Activated CD4-positive, CD25-positive, alpha-beta regulatory T cell treated with anti-CD3 and anti-CD28 coated beads, Interleukin-2, amount 50 U/mL, for 16 hours (primary cell): ENCODE measurements around the gene CFAP53.
"Not testable (repeated sequence)": the region's sequence is repeated elsewhere in the genome, so short reads cannot be mapped to it uniquely, and the experiment has no call there.

Experiments used
- DNase-seq: peaks from one replicate; pipeline ENCODE4 v3.0.0-alpha.2; 2020; ENCODE audit warnings: low read depth, low spot score

CFAP53 gene

DNA sequence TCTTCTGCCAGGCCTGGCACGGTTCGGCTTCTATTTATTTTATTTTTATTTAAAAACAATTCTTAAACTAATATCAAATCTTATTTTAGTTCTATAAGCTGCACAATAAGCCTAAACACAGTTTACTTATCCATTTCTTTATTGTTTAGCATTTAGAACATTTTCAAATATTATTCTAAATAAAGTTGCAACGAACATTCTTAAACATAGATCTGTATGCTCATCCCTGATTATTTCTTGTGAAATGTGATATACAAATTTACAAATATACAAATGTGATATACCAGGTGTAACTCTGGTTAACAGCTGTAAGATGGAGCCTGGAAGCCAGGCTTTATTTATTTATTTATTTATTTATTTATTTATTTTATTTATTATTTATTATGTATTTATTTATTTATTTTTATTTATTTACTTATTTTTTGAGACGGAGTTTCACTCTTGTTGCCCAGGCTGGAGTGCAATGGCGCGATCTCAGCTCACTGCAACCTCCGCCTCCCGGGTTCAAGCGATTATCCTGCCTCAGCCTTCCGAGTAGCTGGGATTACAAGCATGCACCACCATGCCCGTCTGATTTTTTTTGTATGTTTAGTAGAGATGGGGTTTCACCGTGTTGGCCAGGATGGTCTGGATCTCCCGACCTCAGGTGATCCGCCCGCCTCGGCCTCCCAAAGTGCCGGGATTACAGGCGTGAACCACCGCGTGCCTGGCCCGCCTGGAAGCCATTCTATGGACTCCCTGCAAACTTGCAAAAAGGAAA, 22.2 kb upstream of the CFAP53 start:
- DNase-seq, result not testable (repeated sequence)

DNA sequence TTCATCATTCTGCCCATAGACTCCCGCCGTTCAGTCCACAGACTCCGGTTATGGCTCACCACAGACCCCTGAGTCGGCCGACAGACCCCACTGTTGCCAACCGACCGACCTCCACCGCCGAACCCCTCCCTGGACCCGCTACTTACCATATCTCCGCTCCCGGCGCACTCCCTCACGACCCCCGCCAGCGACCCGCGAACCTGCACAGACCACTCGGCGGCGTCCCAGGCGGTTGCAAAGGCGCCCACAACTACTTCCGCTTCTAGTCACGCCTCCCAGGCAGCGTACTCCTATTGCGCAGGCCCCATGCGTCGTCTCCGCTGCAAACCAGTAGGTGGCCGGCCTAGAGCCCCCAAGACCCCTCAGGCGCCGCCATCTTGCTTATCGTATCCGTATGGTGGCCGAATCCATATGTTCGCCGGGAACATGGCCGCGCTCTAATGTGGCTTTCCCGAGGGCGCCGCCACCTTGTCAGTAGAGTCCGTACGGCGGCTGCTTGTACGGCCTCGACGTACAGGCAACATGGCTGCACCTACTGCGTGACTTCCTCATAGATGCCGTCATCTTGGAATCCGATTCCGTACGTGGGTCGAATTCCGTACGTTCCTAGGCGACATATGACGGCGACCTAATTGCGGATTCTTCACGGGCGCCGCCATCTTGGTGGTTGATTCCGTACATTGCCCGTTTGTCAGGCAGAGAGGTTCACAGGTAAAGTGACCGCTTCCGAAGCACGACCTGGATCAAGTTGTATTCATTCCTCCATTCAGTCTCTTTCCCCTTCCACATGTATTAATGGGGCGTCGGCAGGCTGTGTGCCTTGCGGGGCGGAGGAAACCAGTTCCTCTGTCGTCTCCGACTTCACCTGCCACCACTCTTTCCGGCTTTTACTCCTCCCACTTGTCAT, 21.4 kb upstream of the CFAP53 start, which contains the start of gene CXXC1:
Gene CXXC1 (minus strand): TSS at position 252 of the 907 bp plus-strand sequence. CDS start 103 bp downstream, at position 149.
- peak; percentile 96 for DNase-seq

DNA sequence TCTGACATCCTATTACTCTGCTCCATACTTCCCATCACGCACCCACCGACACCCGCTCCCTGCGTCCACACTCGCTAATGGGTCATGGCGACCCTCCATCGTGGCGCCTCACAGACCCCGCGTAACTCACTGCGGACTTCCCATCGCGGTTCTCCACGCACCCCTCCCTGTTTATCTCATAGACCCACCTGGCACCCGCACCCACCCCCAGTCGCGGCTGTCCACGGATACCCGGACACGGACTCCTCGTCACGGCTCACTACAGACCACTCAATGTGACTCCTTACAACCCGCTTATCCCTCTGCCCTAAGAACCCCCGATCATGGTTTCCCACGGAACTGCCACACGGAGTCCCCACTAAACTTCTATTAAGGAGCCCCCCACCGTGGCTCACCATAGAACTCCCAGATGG, 20.7 kb upstream of the CFAP53 start:
- no peak for DNase-seq

DNA sequence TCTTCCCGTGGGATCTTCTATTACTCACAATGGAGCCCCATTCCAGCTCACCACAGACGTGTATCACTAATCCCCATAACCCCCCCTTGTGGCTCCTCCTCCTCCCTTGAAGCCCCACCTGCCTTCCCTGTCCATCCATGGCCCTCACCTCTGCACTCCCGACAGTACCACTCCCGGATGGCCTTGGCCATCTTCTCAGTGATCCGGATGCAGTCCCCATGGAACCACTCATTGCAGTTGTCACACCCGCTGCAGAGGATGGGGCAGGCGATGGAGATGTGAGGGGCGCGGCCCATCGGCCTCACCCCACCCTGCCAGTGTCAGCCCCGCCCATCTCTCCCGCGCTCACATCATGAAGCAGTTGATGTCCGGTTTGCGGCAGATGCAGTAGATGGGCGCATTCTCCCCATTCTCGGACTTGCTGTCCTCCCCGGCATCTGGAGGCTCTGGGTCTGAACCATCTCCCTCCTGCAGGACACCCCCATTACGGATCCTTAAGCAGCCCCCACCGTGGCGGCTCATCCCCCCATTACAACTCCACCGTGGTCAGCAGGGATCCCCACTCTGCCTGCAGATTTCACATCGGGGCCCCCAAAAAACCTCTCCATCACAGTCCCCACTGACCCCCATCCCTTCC, 20.2 kb upstream of the CFAP53 start:
- DNase-seq, result no peak

DNA sequence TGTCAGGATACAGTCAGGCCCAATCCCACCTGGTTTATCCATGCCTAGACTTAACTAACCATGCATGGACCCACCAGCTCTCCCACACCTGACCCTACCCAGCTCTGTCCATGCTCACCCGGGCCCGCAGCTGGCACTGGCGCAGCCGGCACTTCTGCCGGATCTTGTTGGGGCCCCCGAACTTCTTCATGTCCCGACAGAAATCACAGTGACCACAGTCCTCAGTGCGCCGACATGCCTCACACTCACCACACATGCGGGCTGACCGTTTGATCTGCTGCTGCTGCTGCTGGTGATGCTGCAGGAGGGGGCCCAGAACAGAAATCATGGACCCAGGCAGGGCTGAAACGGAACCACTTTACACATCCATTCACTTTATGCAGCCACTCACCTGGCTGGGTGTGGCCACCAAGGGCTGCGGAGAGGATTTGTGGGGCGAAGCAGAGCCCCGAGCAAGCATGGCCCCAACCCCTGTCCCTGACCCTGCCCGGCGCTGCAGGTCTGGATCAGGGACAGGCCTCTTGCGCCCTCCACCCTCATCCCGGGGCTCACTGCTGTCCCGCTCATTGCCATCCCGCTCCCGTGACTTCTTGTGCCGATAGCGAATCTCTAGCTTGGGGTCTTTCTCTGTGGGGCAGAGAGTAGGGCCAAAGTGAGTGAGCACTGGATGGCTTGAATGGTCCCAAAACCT, 19.5 kb upstream of the CFAP53 start:
- DNase-seq, result no peak

DNA sequence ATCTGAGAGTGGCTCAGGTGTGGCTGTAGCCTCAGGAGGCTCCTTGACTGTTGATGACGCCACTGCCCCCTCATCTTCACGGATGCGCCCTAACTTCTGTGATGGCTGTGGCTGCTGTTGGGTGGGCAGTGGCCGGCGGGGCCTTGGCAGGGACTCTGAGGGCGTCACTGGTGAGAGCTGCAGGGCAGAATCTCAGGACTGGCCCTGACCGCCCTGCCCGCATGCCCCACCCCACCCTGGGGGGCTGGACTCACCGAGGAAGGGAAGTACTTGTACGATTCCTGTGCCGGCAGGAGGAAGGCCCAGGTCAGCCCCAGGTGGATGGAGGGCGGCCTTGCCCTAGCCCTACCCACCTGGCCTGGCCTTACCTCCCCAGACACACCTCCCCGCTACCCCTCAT, 18.8 kb upstream of the CFAP53 start:
- no peak for DNase-seq

DNA sequence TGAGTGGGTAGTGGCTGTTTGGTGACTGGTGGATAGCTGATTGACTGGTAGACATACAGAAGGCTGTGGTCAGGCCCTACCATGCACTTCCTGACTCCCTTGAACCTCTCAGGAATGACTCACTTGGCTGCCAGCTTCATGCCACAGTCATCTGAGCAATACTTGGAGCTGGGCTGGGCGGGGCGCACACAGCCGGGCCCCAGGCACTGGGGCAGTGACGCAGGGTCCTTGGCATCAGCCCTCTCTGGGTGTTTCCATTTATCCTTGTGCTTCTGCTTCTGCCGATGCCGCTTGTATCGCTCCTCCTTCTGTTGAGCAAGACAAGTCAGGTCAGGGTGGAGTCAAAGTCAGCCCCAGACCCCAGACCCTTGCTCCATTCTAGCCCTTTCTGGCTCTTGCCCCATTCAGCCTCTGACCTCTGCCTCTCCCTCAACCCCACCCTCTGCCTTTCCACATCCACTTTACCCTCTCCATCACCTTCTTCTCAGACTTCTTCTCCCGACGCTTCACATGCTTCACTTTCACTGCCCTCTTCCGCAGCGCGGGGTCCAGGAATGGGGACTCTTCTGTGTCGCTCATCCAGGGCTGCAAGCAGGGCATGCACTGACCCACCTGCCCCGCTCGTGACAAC, 18.1 kb upstream of the CFAP53 start:
- DNase-seq, result no peak

DNA sequence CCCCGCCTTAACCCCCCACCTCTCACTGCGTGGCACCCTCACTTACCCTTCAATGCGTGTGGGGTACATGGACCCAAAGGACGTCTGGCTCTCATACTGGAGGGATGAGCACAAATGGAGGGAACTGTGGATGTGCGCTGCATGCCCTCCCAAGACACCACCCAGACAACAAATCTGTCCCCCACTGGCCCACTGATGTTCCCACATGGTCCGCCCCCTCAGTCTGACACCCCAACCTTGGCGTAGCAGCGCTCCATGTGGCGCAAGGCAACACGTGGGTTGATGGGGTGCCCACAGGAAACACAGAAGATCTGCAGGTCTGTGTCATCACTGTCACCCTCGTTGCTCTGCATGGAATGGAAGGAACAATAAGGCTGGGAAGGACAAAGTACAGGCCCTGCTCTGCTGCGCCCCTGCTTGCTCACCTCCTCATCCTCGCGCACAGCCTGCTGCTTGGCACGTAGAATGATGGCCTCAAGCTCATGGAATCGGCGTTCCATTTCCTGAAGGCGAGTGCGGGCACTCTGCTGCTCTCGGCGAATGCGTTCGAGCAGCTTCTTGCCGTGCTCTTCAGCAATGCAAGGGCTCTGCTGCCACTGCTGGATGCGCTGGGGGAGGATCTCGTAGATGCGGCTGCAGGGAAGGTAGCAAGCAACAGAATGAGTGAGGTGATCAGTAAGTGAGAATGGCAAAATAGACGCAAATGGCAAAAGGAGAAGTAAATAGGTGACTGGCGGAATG, 17.3 kb upstream of the CFAP53 start:
- no peak for DNase-seq

DNA sequence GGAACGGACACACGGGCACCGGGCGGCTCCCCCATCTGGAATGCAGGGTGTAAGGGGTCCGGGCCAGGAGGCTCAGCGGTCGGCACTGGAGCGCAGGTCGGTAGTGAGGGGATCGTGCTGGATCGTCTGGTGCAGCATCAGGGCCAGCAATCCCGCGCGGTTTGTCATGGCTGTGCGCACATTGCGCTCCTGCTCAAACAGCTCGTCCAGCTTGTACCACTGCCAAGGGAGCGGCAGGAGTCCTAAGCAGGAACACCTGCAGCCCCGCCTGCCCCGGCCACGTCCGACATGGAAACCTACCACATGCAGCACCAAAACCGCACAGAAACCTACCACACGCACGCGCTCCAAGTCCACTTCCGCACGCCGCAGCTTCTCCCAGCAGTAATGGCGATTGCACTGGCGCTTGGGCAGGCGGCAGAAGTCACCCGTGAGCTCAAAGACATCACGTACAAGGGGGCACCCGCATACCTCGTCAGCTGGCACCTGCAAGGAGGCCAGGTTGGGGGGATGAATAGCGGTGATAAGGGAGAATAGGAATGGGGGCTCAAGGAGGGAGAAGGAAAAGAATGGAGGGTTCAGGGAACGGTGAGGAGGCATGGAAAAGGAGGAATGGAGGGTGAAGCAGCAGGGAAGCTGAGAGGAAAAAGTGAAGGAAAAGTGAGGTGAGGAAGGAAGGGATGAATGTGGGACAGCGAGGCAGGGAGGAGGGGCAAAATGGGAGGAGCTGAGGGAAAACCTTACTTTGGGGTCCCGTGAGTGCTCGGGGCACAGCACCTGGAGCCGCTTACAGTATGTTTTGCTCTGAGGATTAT, 16.4 kb upstream of the CFAP53 start:
- DNase-seq, result no peak

DNA sequence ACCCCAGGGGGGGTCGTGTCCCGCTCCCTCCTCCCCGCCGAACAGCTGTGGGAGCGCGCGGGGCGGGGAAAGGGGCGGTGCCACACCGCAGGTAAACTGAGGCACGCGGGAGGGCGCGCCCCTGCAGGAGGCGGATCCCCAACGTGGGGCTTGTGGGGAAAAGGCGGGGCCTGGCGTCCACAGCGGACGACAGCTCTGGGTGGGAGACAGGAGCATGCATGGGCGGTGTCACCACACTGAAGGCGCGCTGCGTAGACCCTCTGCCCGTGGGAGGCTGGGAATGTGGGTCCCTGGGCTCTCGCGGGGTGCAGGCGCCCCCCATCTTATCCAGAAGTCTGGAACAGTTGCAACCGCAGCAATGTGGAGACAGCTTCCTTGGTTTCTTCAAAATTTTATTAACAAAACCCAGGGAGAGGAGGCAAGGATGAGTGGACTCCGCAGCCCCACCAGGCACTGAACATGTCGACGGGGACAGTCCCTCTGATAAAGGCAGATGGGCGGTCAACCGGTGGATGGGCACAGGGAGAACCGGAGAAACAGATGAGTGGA, 15.8 kb upstream of the CFAP53 start:
- DNase-seq, result no peak

DNA sequence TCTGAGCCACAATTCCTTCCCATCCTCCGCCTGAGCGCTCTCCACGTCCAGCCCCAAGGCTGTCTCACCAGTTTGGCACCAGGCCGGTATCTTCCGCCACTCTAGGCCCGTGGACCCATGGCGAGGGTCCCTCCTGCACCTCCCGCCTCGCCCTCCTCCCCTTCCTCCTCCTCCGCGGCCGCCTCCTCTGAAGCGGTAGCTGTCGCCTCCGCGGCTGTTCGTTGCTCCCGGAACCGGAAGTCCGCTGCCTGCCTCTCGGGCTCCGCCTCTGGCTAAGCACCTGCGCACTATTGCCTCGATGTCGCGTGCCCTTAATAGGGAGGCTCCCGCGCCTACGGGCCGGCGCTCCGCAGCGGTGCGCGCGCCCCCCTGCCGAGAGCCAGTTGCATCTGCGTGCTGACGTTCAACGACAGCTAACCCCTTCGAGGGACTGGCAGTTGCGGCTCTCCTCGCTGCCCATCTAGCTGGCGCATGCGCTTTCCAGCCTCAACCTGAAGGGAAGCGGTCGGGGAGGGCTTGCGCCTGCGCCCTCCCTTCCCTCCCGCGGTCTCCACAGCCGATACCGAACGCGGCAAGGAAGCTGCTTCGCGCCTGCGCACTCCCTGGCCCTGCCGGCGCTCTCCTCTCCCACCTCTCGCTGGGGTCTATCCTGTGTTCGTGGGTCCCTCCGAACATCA, 15.1 kb upstream of the CFAP53 start, which contains the start of gene MBD1:
Gene MBD1 (minus strand): TSS at position 229 of the 677 bp plus-strand sequence. CDS start 1,531 bp downstream, outside the sequence.
- DNase-seq, result peak; percentile 96

DNA sequence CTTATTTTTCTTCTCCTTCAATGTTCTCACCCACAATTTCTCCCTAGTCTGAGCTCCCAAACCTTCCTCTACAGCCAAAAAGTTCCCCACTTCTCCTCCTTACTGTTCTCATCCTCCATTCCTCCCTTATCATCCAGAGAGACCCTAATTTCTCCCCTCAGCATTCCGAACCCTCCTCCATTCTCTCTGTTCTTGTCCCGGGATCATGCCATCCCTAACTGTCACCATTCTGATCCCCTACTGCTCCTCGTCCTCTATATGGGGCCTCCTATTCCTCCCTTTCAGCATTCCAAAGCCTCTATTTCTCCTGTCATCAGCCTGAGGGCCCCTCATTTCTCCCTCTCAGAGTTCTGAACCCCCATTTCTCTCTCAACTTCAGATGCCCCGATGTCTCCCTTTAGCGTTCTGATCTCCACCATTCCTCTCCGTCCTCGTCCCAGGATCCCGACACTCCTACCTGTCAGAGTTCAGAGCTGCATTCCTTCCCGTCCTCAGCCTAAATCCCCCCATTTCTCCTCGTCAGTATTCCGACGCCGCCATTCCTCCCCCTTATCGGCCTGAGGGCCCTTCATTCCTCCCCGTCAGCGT, 14.5 kb upstream of the CFAP53 start:
- no peak for DNase-seq

DNA sequence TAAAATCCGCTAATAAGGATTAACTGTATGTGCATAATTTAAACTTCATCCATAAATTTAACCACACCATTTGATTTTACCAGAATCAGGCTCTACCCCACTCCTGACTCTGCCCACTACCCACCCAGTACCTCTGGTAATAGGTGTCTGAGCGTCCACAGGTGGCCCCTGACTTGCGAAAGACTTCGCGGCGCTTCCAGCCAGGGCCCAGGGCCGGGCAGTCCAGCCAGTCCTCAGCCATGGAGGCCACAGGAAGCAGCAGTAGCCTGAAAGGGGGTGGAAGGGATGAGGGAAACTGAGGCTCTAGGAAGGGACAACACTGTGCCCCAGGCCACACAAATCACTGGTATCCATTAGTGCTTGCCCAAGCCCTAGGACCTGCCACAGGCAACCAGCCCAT, 13.5 kb upstream of the CFAP53 start:
- no peak for DNase-seq

DNA sequence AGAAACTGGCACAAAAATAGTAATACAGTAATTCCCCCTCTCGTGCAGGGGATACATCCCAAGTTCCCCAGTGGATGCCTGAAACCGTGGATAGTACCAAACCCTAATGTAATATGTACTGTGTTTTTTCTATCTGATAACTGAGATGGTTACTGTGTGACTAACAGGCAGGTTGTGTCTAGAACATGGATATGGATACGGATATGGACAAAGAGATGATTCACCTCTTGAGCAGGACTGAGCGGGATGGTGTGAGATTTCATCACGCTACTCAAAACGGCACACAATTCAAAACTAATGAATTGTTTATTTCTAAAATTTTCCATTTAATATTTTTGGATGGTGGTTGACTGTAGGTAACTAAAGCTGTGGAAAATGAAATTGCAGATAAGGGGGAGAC, 11.6 kb upstream of the CFAP53 start:
- DNase-seq, result no peak

DNA sequence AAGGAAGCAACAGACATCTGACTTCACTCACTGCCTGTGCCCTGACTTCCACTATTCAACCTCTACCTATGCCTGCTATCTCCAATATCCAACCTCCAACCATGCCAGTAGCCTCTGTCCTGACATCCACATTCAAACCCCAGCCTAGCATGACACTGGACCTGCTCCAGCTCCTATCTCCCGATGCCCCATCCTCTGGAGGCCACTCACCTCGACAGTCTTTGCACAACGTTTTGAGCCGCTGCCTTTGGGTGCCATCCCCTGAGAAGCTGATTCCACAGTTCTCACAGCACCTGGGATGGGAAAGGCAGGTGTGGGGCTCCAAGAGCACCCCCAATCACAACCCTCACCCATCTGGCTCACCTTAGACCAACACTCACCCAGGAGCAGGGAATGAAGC, 10.2 kb upstream of the CFAP53 start:
- no peak for DNase-seq

DNA sequence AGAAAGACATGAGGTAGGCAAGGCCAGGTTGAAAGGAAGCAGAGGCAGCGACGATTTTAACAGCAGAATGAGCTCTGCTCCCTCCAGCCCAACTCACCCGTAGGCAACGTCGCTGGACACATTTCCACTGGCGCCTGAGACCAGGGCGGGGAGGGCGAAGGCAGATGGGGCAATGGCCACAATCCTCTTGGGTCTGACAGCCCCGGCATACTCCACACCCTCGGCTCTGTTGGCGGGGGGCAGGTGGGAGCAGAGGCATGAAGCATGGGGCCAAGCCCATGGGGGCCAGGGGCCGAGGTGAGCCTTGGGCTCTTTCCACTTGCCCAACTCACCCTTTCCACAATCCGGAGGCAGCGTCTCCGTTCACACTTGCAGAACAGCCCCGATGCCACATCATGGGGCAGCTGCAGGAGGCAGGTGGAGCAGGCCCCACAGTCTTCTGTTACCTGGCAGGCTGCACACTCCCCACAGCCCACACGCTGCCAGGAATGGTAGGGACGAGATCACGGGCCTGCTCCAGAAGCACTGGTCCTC, 9.3 kb upstream of the CFAP53 start:
- no peak for DNase-seq

DNA sequence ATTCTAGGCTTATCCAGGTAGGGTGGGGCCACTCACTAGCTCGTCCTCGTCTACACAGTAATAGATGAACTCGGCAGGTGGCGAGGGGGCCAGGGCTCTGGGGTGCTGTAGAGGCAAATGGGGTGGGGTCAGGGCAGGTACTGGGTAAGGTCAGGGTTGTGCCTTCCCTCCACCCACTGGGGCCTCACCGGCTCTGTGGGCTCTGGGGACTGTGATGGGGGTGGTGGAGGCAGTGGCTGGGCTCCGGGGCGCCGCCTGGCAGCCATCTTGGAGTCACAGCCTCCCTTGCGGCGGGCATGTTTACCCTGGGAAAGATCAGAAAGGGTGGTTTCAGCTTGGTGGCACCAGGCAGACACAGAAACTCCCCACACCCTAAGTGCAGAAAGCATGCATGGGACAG, 8.6 kb upstream of the CFAP53 start:
- DNase-seq, result no peak

DNA sequence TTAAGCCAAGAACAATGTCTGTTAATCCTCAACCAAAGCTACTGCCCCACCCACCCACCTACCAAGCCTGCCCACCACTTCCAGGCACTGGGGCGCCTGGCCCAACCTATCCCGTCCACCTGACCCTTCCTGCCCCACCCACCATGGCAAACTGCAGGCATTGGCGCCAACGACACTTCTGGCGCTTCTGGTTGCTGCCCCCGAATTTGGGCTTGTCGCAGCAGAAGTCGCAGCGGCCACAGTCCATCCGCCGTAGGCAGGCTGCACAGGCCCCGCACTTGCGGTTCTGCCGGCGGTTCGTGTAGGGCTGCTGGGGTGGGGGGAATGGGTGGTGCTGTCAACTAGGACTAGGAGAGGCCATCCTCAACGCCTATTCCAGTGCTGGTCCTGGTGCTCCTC, 7.7 kb upstream of the CFAP53 start:
- DNase-seq, result no peak
